Cardiac septum (tissue), 1 donor: ENCODE results near the gene SUMO4. TPM values are rescaled to one million over a fixed set of nuclear protein-coding genes. Genes with fewer than 3 reads are reported as not detected.

Source experiments
- DNase-seq: peaks from one replicate; pipeline ENCODE4 v3.0.0-alpha.2; 2020; ENCODE audit warnings: low spot score
- intact Hi-C: fragments of 100-400 bp; cut with DNase I; formaldehyde crosslinking; loops from one replicate; pipeline ENCODE4 v1.14.0; 2022
- total RNA-seq: library from RNA; stranded (reverse); fragmentation: NEBNext Ultra II Directional; extraction: Animal tissue kit (Norgen Biotek cat#: 25700); gene quantifications from one replicate; pipeline ENCODE4 v1.2.1, GENCODE V29; 2021
- donor health status: DM: no; HTN: no; CAD: no.

Gene SUMO4
- total RNA-seq, 1 donor from 2014 or later: 1.3 TPM

DNA sequence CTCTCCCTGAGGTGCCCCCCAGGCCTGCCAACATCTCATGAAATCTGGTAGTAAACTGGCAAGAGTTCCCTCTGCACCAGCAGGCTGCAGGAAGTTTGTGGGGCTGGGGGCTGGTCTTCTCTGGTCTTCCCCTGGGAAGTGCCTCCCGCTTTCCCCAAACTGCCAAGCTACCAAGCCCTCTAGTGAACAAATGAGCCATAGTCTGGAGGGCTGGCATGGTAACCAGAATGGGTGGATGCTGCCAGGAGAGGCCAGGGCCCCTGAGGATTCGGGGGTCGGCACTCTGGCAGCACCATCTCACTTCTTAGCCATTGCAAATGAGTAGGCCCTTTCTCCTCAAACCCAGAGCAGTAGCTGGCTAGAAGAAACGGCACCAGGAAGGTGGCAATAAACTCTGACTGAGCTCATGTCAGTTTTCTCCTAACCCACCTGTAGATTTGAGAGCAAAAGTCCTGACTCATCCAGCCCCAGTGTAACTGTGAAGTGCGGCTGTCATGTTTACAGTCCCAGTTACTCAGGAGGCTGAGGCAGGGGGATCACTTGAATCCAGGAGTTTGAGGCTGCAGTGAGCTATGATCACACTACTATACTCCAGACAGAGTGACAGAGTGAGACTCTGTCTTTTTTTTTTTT is 48.9 kb downstream of the SUMO4 start:
- intact Hi-C loops: no loop called here
- no peak for DNase-seq

DNA sequence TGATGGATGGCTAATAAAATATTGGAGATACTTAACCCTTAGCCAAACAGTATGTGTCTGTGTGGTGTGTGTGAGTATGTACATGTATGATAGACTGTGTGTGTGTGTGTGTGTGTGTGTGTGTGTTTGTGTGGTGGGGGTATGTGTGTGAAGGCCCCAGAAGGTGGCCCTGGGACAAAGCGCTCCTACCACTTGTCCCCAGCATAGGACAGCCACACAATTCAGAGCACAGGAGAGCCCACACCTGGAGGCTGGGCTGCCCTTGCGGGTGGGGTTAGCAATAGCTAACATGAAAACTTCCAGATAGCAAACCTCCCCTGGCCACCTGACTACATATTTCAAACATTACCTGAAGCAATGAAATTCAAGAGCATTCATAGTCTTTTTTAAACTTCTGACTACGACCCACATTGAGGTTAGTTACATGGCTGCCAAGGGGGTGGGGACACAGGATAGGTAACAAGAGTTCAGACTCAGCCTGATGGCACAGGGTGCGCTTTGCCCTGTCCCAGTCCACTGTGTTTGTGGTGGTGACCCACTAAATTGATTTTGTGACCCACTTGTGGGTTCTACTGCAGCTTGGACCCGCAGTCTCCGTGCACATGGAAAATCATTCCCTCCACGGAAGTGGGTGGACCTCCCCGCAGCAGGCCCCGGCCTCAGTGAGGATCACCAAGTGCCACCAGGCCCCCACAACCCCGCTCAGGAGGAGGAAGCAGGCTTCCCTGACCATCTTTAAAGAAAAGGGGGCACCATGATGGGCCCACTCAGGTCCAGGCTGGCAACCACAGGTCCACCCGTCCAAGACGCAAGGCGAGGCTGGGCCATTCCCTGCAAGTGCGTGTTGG is 50.0 kb downstream of the SUMO4 start:
- no peak for DNase-seq
- intact Hi-C loops: no loop called here

Other genes starting within 250 kb of the SUMO4 start
- gene TAB2, start 82.5 kb upstream of the SUMO4 start, total RNA-seq: 49.2 TPM
- gene ZC3H12D, start 84.8 kb downstream of the SUMO4 start, total RNA-seq: 0.35 TPM
- 18.6 TPM for gene PPIL4, start 145.8 kb downstream of the SUMO4 start, total RNA-seq
- 53.8 TPM for gene GINM1, start 166.1 kb downstream of the SUMO4 start, total RNA-seq
- gene KATNA1, start 248.5 kb downstream of the SUMO4 start, total RNA-seq: 13.1 TPM